Erythroblast (primary cell): ENCODE measurements around the gene ARFGAP3.

Experiments
- GATA1 ChIP-seq: IDR thresholded peaks from 2 replicates; pipeline ENCODE4 v1.6.1; 2011; ENCODE audit warnings: low read depth, mild to moderate bottlenecking, control low read depth, low read length, moderate library complexity
- POLR2A ChIP-seq: IDR thresholded peaks from 2 replicates; pipeline ENCODE4 v1.6.1; 2011; ENCODE audit warnings: mild to moderate bottlenecking, low read length

- TF ChIP-seq POLR2A (no peak), GATA1 (no peak)
These were observed 48.7 kb upstream of the ARFGAP3 start for GRCh38 chr22:42905702-42906183.
